Thyroid gland (tissue), 4 donors: ENCODE measurements around the gene NADSYN1.

Experiments
- CTCF ChIP-seq, 6 experiments: fragments of 200-600 bp in 3 of 6; fragments of 450-650 bp in 3 of 6; sonication (generic) in 3 of 6; IDR thresholded peaks; one replicate each; pipeline ENCODE4 v1.5.1; 2016 to 2019; ENCODE audit warnings: antibody characterized with exemption in 6 of 6, mild to moderate bottlenecking in 2 of 6, inconsistent platforms in 1 of 6, moderate library complexity in 1 of 6
- POLR2A ChIP-seq, 2 donors: fragments of 450-650 bp; IDR thresholded peaks; one replicate each; pipeline ENCODE4 v1.6.1; 2017; ENCODE audit warnings: antibody characterized with exemption in 2 of 2, mild to moderate bottlenecking in 2 of 2, moderate library complexity in 1 of 2

DNA sequence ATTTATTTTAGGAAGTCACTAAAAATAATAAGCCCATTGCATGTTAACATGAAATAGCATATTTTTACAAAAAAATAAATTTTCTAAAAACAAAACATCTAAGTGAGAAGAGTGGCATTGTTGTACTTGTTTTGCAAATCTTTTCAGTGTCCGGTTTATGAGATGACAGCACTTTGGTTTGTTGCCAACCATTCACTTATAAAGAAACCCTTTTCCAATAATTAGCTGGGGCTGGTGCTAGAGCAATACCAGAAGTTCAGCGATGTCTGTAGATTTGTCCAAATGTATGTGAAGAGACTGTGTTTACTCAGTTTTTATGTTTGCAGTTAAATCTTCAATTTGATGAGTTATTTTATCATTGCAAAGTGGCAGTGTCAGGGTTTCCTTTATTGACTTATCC lies 52.0 kb downstream of the NADSYN1 start:
- TF ChIP-seq CTCF (IDR thresholded peaks at IDR 0.05), result no peak
- TF ChIP-seq POLR2A (IDR thresholded peaks at IDR 0.05), result no peak
